Stimulated activated CD4-positive, alpha-beta T cell treated with anti-CD3 and anti-CD28 coated beads, Interleukin-12 subunit alpha, Interleukin-12 subunit beta, amount 100 ng/mL, for 4 hours (primary cell): Measurements from ENCODE around the gene PLEKHM1.
"Not testable (repeated sequence)": the region's sequence is repeated elsewhere in the genome, so short reads cannot be mapped to it uniquely, and the experiment has no call there.

Experiments used
- DNase-seq: peaks from one replicate; pipeline ENCODE4 v3.0.0-alpha.2; 2020

Gene PLEKHM1

DNA sequence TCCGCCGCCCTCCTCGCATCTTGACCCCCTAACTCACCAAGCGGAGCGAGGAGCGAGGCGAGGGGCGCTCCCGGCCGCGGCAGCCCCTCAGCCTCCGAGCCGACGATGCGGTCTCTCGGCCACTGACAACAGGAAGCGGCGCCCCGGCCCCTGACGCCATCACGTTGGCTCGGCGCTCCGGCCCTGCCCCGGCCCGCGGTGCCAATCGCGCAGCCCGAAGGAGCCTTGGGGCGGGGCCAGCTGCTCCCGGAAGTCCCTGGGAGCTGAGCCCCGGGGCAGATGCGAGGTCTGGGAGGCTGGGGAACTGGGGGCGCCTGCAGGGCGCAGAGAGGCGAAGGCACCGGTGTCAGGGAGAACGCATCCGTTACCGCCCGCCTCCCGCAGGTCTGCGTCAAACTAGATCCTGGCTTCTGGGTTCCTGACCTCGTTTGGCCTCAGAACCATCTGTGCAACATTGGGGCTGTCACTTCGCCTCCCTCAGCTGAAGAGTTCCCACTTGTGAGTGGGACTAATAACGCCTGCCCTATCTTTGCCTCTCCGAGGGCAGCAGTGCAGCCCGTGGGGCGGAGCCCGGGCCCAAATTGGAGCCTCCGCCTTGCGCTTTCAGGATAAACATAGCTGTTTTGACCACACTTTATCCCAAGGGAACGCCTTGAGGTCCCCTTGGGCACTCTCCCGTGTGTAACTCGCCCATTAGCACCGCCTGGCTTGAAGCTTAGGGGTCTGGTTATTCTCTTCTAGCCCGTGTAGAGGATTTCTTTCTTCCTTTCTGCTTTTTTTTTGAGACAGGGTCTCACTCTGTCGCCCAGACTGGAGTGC, at the start of gene PLEKHM1:
Gene PLEKHM1, minus strand, starts transcription at position 107 of the 819 bp plus-strand sequence. CDS start 8,237 bp downstream, outside the sequence.
- DNase-seq = peak; percentile 77

DNA sequence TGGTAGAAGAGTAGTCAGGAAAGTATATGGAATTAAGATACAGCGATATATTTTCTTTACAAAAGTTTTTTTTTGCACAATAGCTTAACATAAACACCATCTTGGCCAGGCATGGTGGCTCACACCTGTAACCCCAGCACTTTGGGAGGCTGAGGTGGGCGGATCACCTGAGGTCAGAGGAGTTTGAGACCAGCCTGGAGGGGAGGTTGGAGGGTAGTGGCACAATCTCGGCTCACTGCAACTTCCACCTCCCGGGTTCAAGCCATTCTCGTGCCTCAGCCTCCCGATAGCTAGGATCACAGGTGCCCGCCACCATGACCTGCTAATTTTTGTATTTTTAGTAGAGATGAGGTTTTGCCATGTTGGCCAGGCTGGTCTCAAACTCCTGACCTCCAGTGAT, 47.6 kb upstream of the PLEKHM1 start:
- not testable (repeated sequence) for DNase-seq

DNA sequence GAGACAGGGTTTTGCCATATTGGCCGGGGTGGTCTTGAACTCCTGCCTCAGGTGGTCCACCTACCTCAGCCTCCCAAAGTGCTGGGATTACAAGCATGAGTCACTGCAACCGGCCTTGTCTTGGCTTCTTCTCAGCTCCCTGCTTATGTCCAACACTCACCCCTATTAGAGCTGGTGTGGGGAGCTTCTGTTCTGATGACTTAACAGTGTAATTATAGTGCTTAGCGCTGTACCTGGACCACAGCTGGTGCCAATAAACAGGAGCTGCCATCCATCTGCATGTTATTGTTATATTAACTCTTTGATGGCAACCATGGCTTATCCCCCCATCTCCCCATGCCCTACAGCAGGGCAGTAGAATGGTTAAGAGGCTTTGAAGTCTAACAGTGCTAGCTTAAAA, 15.6 kb upstream of the PLEKHM1 start:
- not testable (repeated sequence) for DNase-seq

DNA sequence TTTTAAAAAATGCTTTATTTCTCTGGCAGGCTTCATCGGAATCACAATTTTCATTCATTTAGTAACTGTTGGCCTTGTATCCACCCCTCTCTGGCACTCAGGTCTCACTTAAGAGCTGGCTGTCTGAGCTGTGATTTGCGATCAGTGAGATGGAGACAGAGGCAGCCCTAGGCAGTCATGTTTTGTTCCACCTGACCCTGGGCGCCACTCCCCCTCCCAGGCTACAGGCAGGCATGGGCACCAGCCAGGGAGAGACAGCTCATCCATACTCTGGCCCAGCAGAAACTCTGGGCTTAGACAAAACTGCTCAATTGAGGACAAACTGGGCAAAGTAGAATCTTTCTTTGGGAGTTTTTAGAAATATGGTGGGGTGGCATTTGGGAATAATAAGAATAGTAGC, 14.7 kb upstream of the PLEKHM1 start:
- DNase-seq = not testable (repeated sequence)

DNA sequence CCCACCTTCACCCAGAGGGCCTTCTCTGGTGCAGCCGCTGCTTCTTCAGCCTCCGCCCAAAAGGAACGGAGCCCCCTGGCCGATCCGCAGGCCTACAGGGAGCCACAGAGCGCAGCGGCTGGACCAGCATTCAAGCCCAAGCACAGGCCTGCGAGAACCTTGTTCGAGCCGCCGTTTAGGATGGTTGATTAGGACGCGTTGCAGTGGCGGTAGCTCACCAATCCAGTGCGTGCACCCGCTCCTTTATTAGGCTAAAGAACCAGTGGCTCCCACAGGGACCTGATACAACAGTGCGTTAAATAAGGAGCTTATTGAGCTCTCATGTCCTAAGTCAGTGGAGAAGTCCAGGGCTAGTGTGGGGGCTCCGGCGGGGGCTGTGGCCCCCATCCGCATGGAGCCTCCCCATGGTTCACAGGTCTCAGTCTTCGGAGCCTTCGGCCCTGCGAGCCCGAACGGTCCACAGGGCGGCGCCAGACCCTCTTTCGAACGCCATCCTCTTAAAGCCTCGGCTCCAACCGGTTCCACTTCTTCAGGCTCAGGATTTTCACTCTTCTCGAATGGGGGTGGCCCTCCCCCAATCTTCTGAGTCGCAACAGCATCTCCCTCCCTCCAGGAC, 10.7 kb upstream of the PLEKHM1 start:
- DNase-seq = peak; percentile 11

DNA sequence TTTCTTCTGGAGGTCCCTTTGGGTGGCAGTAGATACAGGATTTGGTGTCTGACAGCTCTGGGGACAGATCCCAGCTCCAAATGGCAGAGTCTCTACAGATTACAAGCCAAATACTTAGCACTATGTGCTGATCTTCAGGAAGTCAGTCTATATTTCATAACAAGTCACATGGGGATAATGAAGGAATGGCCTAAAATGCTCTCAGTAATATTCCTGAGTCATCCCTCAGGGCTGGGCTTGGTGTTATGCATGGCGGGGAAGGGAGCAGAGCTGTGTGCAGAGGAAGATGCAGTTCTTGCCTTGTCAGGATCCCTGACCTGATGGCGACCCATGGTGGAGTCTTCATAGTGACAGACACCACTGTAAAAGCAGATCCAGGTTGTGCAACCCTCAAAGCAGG, 10.0 kb upstream of the PLEKHM1 start:
- not testable (repeated sequence) for DNase-seq

DNA sequence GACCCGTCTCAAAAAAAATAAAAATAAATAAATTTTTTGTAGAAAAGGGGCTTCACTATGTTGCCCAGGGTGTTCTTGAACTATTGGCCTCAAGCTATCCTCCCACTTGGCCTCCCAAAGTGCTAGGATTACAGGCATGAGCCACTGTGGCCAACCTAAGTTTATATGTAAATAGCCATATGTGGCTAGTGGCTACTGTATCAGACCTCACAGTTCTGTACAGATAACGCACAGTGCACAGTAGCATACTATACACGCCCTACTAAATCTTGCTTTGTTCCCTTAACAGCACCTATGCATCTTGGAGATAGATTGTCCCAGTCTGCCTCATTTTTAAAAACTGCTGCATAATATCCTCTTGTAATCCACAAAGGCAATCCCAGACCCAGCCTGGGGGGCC, 8.7 kb upstream of the PLEKHM1 start:
- DNase-seq = not testable (repeated sequence)

DNA sequence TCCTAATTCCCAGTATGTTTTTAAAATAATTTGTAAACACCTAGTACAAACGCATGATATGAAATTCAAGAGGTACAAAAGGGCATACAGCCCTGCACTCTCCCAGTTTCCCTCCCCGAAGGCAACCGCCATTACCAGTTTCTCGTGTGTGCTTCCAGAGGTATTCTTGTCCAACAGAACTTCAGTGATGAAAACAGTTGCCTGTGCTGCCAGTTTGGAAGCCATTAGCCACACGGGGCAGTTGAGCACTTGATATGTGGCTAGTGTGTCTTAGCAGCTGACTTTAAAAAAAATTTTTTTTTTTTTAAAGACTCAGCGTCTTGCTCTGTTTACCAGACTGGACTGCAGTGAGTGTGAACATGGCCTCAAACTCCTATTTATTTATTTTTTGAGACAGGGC, 7.9 kb upstream of the PLEKHM1 start:
- DNase-seq = not testable (repeated sequence)

DNA sequence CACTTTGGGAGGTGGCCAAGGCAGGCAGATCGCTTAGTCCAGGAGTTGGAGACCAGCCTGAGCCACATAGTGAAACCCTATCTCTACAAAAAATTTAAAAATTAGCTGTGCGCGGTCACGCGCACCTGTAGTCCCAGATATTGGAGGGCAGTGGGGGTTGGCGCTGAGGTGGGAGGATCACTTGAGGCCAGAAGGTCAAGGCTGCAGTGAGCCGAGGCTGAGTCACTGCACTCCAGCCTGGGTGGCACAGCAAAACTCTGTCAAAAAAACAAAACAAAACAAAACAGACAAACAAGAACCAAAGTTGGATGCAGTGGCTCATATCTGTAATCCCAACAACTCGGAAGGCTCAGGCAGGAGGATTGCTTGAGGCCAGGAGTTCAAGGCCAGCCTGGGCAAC, 6.9 kb upstream of the PLEKHM1 start:
- DNase-seq = not testable (repeated sequence)

DNA sequence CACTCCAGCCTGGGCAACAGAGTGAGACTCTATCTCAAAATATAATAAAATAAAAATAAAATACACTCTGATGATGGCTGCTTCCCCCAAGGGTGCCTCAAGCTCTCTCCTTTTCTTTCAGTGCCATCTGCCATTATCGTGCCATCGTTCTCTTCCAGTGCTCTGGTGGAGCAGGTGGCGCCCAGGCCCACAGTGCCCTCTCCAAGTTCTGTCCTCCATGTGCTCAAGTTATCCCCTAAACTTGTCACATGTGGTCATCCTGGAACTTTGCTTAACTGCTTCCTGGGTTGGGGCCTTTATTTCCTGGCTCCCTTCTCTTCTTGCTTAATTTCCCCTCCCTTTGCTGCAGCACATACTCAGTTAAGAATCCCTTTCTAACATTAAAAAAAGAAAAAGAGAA, 6.0 kb upstream of the PLEKHM1 start:
- DNase-seq = not testable (repeated sequence)

DNA sequence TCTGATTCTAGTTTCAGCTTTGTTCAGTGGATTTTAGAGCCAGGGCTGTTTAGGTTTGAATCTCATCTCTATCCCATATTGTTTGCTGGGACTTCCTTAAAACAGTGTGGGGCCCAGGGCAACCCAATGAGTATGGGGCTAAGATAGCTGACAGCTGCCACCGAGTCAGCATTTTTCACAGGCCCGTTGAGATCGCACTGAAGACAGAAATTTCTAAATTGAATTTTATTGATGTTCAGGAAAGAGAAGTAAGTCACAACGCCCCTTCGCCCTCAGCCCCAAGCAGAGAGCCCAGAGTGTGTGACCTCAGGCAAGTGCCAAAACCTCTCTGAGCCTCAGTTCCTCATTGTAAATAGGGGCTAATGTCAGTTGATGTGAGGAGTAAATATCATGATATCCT, 4.0 kb upstream of the PLEKHM1 start:
- DNase-seq = not testable (repeated sequence)

DNA sequence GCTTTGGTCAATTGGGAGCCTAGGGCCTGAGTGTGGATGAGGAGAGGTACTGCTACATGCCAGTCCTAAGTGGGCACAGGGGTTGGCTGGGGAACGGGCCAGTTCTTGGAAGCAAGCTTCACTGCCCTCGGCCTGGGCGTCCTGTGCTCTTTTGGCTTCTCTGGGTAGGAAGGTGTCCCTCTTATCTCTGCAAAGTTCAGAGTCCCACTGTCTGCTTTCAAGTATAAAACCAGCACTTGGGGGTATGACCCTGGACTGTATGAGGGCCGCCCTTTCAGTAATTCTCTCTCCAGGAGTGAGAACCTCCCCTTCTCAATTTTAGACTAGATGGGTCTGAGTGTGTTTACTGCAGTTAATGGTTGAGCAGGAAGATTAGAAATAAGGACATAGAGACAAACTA, 1.6 kb upstream of the PLEKHM1 start:
- DNase-seq = not testable (repeated sequence)

DNA sequence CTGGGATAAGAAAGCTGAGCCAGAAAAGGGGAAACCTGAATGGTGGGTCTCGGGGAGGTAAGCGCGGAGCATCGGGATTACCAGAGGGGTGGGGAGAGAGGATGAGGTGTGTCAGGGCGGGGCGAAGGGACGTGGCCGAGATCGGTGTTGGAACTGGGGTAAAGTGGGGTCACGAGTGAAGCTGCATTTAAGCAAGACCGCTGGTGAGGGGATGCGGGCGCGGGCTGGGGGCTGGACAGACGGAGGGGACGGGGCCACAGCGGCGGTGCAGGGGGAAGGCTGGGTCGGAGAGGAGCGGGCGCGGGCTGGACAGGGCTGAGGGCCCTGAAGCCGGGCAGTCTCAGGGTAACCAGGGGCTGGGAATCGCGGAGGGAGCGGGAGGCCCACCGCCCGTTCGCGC, 323 bp downstream of the PLEKHM1 start:
- DNase-seq = not testable (repeated sequence)

DNA sequence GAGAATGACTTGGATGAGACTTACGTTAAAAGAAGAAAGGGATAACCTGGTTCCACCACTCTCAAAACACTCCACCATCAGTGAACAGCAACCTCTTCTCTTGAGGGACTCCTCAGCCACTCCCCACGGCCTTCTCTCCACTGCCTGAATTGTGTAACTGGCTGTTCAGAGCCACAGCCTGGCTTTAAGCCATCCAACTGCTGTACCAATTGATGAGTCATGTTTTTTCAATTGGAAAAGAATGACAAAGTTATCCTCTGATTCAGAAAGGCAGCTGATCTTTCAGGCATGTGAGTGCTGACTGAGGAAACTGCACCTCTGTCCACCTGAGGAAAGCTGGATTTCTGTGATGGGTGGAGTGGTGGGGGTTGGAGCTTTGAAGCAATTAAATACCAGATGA, 2.8 kb downstream of the PLEKHM1 start:
- not testable (repeated sequence) for DNase-seq

DNA sequence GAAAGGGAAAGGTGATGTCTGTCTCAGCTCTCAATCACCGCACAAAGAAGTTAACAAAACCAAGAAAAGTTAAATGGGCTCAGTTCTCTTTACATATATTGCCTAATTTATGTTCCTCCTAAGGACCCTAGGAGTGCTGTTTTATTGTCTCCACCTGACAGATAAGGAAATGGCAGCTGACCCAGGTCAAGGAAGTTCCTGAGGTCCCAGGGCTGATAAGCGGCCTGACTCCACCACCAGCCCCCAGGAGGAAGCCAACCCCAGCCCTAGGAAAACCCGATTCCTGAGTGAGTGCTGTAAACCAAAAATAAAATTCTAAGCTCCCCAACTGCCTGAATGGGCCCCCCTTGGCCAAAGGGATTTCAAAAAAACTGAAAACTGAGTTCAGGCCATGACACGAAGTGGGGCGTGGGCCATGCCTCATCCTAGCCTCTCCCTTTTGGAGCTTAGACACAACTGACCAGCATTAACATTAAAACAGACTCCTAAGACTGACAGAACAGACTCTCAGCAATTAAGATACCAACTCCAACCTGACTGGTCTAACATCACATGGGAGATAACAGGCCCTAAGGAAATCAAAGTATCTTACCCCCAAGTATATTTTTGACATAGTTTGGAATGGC, 6.8 kb downstream of the PLEKHM1 start:
- not testable (repeated sequence) for DNase-seq

DNA sequence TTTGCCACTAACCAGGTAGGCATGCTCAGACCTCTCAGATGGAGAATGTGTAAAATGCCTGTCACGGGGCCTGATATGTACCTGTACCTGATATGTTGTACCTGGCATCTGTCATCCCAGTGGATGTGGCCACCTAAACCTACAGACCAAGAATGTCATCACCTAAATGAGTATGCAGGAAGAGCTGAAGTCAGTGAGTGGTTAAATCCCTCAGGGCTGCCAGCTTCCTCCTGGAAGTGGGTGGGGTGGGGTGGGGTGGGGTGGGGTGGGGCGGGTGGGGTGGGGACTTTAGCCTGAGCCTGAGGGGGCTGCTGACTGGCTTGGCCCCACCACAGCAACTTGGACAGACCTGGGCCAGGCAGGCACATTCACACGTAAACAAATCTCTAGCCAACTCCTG, 7.3 kb downstream of the PLEKHM1 start:
- not testable (repeated sequence) for DNase-seq

DNA sequence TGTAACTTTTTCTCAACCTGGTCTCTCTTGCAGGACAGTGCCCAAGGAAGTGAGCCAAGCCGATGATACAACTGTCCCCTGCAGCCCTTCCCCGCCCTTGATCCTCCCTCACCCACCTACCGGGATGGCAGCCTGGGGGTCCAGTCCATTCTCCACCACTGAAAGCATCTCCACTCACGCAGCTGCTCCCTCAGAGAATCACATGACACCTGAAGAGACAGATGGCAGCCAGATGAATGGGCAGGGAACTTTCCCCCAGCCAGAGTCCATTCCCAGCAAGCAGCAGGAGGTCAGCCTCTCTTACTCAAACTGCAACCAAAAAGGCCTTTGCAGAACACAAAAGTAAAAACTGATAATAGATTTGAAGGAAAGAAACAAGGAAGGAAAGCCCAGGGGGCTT, 8.2 kb downstream of the PLEKHM1 start:
- not testable (repeated sequence) for DNase-seq

DNA sequence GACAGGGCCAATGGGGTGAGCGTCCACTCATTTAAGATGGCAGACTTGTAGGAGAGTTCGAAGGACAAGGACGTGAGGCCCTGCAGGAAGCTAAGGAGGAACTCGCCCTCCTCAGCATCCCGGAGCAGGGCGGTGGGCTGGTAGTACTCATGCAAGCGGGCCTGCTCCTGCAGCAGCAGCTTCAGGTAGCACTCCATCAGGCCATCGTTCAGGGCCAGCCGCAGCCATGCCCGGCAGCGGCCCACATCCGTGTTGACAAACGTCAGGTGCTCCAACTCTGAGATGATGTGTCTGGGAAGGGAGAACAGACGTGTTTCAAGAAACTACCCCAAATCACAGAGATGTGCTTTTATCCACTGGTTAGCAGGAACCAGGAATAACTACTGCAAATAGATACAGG, 15.1 kb downstream of the PLEKHM1 start:
- DNase-seq = not testable (repeated sequence)

DNA sequence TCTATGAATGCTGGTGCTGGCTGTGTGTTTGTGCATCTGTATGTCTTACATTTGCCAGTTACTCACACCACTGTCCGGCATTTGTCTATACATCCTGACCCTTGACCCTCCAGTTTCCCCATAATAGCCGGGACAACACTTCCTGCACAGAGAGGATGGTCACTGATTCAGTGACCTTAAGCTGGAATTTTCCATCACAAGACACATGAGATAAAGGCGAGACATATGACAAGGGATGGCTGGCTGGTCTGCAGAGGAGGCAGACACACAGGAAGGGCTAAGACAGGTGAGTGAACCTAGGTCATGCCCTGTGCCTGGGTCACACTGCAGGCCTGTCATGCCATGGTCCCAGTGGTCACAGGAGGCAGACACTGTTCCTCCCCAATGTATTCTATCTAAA, 18.3 kb downstream of the PLEKHM1 start:
- DNase-seq = not testable (repeated sequence)

DNA sequence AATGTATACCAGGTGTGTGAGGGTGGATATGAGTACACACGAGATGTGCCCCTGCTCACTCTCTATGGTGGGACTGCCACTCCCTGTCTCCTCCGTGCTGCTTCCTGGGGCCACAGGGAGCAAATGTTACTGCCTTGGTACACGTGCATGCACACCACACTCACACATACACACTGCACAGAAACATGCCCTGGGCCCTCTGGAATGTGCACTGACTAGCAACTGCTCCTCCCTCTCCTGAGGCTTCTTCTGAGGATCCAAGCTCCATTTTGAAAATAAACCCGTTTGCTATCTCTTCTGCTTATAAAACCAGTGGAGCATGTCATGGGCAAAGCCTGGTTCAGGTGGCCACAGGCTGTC, 21.3 kb downstream of the PLEKHM1 start:
- not testable (repeated sequence) for DNase-seq

DNA sequence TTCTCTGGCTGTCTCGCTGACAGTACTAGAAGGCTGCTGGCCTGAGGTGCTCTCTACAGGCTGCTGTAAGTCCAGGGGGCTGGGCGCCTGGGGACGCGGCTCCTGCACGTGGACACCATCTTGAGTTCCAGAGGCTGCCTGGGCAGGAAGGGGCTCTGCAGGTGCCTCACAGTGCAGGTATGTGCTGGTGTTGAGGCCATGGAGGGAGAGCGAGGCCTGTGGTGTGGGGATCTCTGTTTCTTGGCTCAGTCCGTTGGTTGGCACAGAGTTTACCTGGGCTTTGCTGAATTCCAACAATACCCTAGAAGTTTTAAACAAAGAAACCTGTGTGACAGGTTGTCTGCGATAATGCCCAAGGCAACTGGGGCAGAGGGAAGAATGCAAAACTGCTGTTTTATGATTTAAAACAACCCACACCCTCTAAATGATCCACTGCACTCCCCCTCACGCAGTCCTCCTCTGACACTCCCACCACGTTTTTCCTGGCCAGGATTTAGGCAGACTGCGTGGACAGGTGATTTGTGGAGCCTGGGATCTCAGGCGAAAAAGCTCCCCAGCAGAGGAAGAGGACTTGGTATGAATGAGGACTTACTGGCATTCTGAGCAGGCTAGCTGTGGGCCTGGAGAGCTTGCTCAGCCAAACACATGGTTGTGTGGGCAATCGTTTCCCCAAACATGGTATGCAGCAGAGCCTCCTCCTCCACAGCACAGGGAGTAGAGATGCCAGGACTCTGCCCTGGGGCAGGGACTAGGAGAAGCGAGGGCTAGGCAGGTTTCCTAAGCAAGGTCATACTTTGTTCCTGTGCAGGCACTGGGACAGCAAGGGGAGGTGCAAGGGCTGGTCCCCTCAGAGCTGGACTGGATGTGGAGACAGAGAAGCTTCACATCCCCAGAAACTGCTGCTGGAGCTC, 22.0 kb downstream of the PLEKHM1 start:
- DNase-seq = not testable (repeated sequence)

DNA sequence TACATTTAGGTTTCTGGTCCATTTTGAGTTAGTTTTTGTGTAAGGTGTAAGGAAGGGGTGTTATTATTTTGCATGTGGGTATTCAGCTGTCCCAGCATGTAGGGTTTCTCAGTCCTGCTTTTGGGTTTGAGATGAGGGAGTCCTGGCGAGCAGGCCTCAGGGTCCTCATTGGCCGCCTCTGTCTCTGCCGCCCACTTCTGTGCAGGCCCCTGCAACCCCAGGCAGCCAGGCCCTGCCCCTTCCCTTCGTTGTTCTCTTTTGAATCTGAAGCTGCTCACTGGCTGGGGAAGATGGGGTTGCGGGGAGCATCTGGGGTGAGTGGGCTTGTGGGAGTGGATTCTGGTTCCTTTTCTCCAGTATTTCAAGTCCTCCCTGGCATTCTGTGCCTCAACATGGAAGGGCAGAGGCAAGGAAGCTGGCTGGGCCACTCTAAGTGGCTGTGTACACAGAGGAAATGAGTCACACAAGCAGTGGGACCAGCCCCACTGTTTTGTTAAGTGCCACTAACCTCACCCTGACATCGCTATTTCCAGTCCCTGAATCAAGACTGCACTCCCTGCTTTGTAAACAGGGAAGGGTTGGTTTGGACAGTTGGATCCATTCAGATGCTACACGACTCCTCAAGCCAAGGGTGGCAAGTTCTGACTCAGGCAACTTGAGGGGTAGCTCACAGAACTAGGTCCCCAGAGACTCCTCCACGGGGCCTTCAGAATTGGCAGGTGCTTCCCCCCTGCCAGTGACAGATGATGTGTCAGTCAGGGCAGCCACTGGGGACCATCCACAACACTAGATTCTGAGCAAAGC, 28.8 kb downstream of the PLEKHM1 start:
- not testable (repeated sequence) for DNase-seq
